Ovary (tissue), 3 donors: ENCODE results near the gene ENOX1.

Experiments
- EP300 ChIP-seq: sonication (generic); formaldehyde crosslinking; IDR thresholded peaks from one replicate; pipeline ENCODE4 v1.6.1; 2017; ENCODE audit warnings: antibody characterized with exemption
- POLR2A ChIP-seq: fragments of 450-650 bp; IDR thresholded peaks from one replicate; pipeline ENCODE4 v1.6.1; 2017; ENCODE audit warnings: antibody characterized with exemption, mild to moderate bottlenecking, moderate library complexity
- TF ChIP-seq, protein P1 (sequence below), 3 donors: fragments of 450-650 bp in 2 of 3; fragments of 200-600 bp in 1 of 3; IDR thresholded peaks; one replicate each; pipeline versions ENCODE4 v1.5.1 to v1.8.0; 2016 to 2022; ENCODE audit warnings: antibody characterized with exemption in 3 of 3, mild to moderate bottlenecking in 1 of 3
- donor health status: DM: no; HTN: no; CAD: no.

DNA sequence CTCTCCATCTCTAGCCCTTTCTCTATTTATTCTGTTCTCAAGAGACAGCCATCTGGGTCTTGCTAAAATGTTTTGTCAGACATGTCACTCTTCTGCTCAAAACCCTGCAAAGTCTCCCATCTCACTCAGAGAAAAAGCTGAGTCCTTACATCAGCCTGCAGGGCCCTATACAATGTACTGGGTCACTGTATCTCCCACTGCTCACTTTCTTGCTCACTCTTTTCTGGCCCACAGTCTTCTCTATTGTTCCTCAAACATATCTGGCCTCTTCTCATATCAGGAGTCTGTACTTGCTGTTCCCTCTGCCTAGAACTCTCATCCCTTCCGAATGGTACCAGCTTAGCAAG lies 189.2 kb downstream of the ENOX1 start:
- TF ChIP-seq, protein P1, sequence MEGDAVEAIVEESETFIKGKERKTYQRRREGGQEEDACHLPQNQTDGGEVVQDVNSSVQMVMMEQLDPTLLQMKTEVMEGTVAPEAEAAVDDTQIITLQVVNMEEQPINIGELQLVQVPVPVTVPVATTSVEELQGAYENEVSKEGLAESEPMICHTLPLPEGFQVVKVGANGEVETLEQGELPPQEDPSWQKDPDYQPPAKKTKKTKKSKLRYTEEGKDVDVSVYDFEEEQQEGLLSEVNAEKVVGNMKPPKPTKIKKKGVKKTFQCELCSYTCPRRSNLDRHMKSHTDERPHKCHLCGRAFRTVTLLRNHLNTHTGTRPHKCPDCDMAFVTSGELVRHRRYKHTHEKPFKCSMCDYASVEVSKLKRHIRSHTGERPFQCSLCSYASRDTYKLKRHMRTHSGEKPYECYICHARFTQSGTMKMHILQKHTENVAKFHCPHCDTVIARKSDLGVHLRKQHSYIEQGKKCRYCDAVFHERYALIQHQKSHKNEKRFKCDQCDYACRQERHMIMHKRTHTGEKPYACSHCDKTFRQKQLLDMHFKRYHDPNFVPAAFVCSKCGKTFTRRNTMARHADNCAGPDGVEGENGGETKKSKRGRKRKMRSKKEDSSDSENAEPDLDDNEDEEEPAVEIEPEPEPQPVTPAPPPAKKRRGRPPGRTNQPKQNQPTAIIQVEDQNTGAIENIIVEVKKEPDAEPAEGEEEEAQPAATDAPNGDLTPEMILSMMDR (IDR thresholded peaks at IDR 0.05): no peak
- TF ChIP-seq POLR2A (no peak), EP300 (no peak)
